AG09319 (cell line): ENCODE results near the gene NOS3.
A peak's percentile ranks its signal among the peaks of the same experiment; 100 is the strongest.

Experiments
- DNase-seq: peaks from one replicate; pipeline ENCODE4 v3.0.0-alpha.2; 2010; ENCODE audit warnings: low read depth; ENCODE audit errors: extremely low read depth
- TF ChIP-seq, protein P1 (sequence below): IDR thresholded peaks from 2 replicates; pipeline ENCODE4 v1.5.1; 2011; ENCODE audit warnings: low read depth, mild to moderate bottlenecking, inconsistent platforms, low read length, moderate library complexity

NOS3 gene

DNA sequence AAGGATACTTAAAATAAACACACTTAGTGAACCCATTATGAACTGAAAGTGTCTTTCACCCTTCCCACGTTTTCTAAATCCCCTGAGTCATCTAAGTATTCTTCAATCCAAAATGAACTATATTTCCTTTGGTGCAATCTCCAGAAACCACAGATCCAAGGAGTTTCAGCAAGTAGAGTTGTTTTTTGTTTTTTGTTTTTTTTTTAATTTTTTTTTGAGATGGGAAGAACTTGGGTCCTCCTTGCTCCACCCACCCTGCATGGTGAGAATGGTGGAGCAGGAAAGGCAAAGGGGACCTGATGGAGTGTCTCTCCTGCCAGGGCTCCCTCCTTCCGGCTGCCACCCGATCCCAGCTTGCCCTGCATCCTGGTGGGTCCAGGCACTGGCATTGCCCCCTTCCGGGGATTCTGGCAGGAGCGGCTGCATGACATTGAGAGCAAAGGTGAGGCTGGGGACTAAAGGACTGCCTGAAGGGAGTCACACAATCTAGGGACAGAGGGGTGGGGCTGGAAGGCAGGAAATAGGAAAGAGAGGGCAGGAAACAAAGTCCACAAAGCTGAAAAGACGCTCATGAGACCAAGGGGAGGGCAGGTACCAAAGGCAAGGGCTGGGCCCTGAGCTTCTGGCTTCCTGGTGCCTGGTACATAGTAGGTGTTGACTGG is 21.3 kb downstream of the NOS3 start:
- TF ChIP-seq, protein P1, sequence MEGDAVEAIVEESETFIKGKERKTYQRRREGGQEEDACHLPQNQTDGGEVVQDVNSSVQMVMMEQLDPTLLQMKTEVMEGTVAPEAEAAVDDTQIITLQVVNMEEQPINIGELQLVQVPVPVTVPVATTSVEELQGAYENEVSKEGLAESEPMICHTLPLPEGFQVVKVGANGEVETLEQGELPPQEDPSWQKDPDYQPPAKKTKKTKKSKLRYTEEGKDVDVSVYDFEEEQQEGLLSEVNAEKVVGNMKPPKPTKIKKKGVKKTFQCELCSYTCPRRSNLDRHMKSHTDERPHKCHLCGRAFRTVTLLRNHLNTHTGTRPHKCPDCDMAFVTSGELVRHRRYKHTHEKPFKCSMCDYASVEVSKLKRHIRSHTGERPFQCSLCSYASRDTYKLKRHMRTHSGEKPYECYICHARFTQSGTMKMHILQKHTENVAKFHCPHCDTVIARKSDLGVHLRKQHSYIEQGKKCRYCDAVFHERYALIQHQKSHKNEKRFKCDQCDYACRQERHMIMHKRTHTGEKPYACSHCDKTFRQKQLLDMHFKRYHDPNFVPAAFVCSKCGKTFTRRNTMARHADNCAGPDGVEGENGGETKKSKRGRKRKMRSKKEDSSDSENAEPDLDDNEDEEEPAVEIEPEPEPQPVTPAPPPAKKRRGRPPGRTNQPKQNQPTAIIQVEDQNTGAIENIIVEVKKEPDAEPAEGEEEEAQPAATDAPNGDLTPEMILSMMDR = no peak
- no peak for DNase-seq

DNA sequence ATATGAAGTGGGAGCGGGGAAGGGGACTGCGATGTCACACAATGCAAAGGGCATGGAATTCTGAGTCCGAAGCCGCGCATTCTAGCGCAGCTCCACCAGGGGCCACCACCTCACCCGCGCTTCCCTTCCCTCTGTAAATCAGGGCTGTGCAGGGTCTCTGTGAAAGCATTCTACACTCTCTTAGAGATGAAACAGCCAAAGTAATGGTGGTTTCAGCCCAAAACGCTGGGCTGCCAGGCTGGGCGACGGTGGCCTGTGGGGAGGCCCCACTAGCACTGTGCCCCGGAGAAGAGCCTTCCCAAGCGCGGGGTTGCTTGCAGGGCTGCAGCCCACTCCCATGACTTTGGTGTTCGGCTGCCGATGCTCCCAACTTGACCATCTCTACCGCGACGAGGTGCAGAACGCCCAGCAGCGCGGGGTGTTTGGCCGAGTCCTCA is 22.1 kb downstream of the NOS3 start:
- TF ChIP-seq, protein P1 = peak; percentile 69
- DNase-seq = no peak

DNA sequence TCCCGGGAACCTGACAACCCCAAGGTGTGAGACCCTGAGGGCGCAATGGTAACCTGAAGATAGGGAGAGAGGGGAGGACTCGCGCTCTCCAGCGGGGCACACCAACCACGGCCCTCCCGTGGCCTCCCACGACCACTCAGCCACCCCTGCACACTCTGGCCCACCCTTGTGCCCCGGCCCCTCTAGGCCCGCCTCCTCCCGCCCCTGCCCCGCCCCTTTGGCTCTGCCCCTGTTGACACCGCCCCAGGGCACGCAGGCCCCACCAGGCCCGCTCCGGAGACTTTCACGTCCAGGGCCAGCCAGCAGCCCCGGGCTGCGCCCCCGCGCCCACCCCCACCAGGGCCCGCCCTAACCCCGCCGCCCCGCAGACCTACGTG is 22.5 kb downstream of the NOS3 start:
- no peak for DNase-seq
- TF ChIP-seq, protein P1 = no peak

- TF ChIP-seq, protein P1 = no peak; the same call in none of the 2 replicates
- DNase-seq = peak; percentile 42
Observed at GRCh38 chr7:151013733-151014497, 23.1 kb downstream of the NOS3 start.

DNA sequence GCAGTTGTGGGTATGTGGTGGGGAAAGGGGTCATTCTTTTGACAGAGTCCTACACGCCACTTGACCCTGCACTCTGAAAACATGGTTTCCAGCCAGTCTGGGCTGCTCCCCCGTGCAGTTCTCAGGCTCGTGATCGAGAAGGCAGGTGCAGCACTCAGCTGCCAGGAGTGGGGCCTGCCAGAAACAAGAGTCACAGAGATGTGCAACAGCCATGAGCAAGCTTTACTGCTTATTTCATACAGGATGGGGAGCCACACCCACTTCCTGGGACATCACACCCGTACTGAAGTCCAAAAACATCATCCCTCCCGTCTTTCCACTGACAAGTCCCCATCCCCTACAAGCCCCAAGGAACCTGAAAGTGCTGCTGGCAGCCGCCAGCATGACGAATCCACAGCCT is 24.1 kb downstream of the NOS3 start:
- TF ChIP-seq, protein P1 = no peak
- DNase-seq = no peak

DNA sequence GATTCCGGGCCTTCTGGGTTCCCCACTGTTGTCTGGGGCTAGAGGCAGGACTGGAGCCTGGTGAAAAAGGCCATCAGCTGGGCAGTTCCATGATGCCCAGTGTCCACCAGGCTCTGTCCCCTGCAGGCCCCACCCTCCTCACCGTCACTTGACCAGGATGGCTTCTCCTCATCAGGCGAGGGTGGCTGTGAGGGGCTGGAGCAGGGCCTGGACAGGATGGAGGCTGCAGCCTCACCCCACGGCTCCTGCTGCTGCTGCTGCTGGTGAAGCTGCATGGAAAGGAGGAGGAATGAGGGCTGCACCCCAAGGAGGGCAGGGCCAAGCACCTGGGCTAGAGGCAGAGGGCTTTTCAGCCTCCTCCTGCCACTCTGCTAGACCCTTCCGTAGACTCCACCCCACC is 25.1 kb downstream of the NOS3 start:
- DNase-seq = no peak
- TF ChIP-seq, protein P1 = no peak

GRCh38 chr7:151016505-151016904 is 25.7 kb downstream of the NOS3 start:
- TF ChIP-seq, protein P1 = no peak
- no peak for DNase-seq
